PFSK-1 (cell line): Measurements from ENCODE around the gene AP2B1.

ENCODE experiments used
- FOXP2 ChIP-seq: optimal IDR thresholded peaks from 2 replicates; pipeline ENCODE3; 2011; ENCODE audit warnings: borderline replicate concordance, control low read depth, inconsistent platforms; ENCODE audit not compliant: insufficient read depth; ENCODE audit errors: extremely low read length, extremely low read depth
- POLR2AphosphoS5 ChIP-seq: IDR thresholded peaks from 2 replicates; pipeline ENCODE4 v1.6.1; 2012; ENCODE audit warnings: low read depth, mild to moderate bottlenecking, control low read depth, low read length, moderate library complexity
- SIN3A ChIP-seq: IDR thresholded peaks from 2 replicates; pipeline ENCODE4 v1.6.1; 2012; ENCODE audit warnings: mild to moderate bottlenecking, low read length, moderate library complexity, borderline replicate concordance; ENCODE audit not compliant: insufficient read depth
- TAF1 ChIP-seq: IDR thresholded peaks from 2 replicates; pipeline ENCODE4 v1.6.1; 2012; ENCODE audit warnings: low read length, control low read depth, borderline replicate concordance; ENCODE audit not compliant: insufficient read depth
- TF ChIP-seq, protein P1 (sequence below), 2 experiments: IDR thresholded peaks; 2 replicates each; pipeline versions ENCODE4 v1.6.1 to v1.8.0; 2011 to 2012; ENCODE audit warnings: low read depth in 2 of 2, low read length in 2 of 2, control low read depth in 1 of 2, inconsistent platforms in 1 of 2, mild to moderate bottlenecking in 1 of 2, moderate library complexity in 1 of 2; ENCODE audit not compliant: insufficient read depth in 1 of 2

The AP2B1 gene

DNA sequence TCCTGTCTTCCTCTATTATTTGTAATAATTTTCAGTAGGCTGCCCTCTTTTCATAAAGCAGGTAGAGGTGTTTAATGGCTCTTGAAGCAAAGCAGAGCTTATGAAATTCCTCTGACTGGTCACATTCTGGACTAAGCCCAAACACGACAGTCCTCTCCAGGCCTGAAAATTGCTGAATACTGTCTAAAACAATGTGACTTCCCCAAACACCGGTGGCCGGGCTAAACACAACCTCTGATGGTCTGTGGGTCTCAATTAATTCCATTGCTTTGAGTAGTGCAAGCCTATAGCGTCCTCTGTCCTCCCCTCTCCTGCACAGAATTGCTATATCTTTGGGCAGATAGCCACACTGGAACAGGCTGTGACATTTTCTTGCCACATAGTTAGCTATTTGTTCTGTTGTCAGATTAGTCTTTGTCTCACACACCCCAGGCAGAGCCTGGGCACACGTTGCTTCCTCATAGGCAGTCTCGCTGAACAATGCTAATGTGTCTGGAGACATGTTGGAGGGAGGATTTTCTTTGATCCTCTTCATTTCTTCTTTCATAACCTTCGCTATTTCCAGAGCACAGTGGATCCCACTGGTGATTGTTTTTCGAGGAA is 38.8 kb upstream of the AP2B1 start:
- TF ChIP-seq TAF1 (no peak), FOXP2 (no peak), POLR2AphosphoS5 (no peak), SIN3A (no peak)
- TF ChIP-seq, protein P1, sequence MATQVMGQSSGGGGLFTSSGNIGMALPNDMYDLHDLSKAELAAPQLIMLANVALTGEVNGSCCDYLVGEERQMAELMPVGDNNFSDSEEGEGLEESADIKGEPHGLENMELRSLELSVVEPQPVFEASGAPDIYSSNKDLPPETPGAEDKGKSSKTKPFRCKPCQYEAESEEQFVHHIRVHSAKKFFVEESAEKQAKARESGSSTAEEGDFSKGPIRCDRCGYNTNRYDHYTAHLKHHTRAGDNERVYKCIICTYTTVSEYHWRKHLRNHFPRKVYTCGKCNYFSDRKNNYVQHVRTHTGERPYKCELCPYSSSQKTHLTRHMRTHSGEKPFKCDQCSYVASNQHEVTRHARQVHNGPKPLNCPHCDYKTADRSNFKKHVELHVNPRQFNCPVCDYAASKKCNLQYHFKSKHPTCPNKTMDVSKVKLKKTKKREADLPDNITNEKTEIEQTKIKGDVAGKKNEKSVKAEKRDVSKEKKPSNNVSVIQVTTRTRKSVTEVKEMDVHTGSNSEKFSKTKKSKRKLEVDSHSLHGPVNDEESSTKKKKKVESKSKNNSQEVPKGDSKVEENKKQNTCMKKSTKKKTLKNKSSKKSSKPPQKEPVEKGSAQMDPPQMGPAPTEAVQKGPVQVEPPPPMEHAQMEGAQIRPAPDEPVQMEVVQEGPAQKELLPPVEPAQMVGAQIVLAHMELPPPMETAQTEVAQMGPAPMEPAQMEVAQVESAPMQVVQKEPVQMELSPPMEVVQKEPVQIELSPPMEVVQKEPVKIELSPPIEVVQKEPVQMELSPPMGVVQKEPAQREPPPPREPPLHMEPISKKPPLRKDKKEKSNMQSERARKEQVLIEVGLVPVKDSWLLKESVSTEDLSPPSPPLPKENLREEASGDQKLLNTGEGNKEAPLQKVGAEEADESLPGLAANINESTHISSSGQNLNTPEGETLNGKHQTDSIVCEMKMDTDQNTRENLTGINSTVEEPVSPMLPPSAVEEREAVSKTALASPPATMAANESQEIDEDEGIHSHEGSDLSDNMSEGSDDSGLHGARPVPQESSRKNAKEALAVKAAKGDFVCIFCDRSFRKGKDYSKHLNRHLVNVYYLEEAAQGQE (IDR thresholded peaks at IDR 0.05; ENCODE audit: insufficient read depth in 1 of 2, low read depth in 2 of 2, low read length in 2 of 2), result no peak

DNA sequence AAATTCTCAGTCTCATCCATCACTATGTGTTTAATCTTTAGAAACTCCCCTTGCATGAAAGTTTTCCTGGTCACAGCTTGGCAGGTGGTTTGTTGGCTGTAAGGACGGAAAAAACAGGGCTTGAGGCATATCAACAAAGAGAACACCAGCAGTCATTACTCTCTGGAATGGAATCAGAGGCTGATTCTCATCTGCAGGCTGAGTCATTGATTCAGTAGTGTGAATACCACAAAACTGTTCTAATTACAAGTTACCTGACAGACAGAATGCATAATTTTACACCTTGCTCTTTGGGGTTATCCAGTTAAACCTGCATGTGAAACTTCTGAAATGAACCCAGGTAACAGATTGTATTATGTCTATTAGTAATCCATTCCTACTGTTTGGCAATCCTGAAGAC is 38.1 kb upstream of the AP2B1 start:
- no peak for TF ChIP-seq SIN3A
- TF ChIP-seq, protein P1 (IDR thresholded peaks at IDR 0.05; ENCODE audit: insufficient read depth in 1 of 2, low read depth in 2 of 2, low read length in 2 of 2), result no peak
- no peak for TF ChIP-seq FOXP2

DNA sequence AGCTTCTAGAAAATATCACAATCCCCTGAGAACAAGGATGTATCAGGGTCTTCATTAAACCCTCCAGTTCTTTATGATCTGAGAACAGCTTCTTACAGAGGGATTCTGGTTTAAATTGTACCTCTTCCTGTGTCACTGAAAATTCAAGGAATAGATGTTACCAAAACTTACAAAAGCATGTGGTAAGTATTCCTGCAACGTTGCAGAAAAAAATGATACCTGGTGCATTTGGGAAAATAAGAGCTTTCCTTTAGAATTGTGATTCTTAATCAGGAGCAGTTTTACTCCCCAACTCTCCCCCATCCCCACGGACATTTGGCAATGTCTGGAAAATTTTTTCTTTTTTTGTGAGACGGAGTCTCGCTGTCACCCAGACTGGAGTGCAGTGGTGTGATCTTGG is 33.8 kb upstream of the AP2B1 start:
- TF ChIP-seq FOXP2 (no peak), TAF1 (no peak), SIN3A (no peak), POLR2AphosphoS5 (no peak)
- TF ChIP-seq, protein P1 (IDR thresholded peaks at IDR 0.05; ENCODE audit: insufficient read depth in 1 of 2, low read depth in 2 of 2, low read length in 2 of 2), result no peak

DNA sequence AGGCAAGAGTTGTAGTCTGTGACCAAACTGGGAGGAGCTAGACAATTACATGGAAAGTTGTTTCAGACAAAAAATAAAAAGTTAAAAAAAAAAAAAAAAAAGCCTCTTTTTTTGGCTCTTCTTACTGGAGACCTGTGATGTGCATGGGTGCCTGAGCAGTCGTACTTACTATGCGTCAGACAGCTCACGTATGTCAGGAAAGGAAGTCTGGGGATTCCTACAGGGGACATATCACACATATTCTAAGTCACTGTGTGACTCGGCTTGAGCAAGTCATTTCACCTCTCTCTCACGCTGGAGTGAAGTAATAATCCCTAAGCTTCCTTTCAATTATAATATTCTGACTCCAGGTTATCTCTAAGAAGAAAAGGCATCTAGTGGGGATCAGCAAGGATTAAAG is 32.5 kb upstream of the AP2B1 start:
- TF ChIP-seq TAF1 (no peak), POLR2AphosphoS5 (no peak), SIN3A (no peak), FOXP2 (no peak)
- TF ChIP-seq, protein P1 (IDR thresholded peaks at IDR 0.05; ENCODE audit: insufficient read depth in 1 of 2, low read depth in 2 of 2, low read length in 2 of 2), result no peak

DNA sequence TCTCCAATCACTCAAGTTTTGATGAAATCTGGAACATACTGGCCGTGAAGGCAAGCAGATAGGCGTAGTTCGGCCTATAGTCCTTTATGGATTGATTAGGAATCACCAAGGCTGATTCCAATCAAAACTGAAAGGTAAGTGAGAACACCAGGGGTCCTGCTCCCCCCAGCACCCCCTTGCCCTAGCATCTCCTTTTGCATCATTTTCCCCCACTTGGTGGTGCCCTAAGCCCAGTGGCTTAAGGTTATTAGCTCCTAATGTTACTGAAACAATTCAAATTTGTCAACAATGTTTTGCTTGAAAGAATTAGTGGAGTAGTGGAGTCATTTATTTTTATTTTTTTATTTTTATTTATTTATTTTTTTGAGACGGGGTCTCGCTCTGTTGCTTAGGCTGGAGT is 31.4 kb upstream of the AP2B1 start:
- TF ChIP-seq TAF1, result no peak
- TF ChIP-seq POLR2AphosphoS5, result no peak
- no peak for TF ChIP-seq FOXP2
- TF ChIP-seq, protein P1 (IDR thresholded peaks at IDR 0.05; ENCODE audit: insufficient read depth in 1 of 2, low read depth in 2 of 2, low read length in 2 of 2), result no peak
- no peak for TF ChIP-seq SIN3A
